GM10248 (cell line): ENCODE data around the gene LAD1.

Source experiments
- CTCF ChIA-PET: fragments of 300-600 bp; sonication (Branson Sonifier 250); formaldehyde crosslinking; extraction: SDS; loops from one replicate; lab custom pipeline; 2021; ENCODE audit warnings: antibody characterized with exemption; lab: Yijun Ruan, JAX
- POLR2A ChIA-PET: fragments of 350-650 bp; sonication (Branson Sonifier 250); formaldehyde crosslinking; extraction: SDS; loops from one replicate; lab custom pipeline; 2020; ENCODE audit warnings: antibody characterized with exemption; lab: Yijun Ruan, JAX
- DNase-seq: peaks from one replicate; pipeline ENCODE4 v3.0.0; 2012; ENCODE audit errors: extremely low spot score
- CTCF ChIP-seq: IDR thresholded peaks from 2 replicates; pipeline ENCODE4 v1.5.1; 2012; ENCODE audit warnings: mild to moderate bottlenecking, low read depth; ENCODE audit errors: extremely low read depth, missing control alignments, control extremely low read depth

Gene LAD1

DNA sequence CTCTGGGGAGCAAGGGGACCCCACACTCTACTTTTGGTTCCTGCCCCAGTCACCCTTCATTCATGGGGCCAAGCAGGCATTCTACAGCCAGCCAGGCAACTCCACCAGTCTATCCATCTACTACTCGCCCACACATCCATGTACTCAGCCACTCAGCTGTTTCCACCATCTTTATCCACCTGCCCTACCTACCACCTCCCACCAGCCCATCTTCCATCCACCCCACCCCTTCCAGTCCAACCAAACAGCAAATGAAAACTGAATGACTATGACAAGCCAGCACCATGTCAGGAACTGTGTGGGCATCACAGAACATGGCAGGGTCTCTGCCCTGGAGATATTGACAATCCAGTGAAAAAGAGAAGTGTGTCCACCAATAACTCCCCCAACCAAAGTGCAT, 7.9 kb downstream of the LAD1 start:
- POLR2A ChIA-PET, result no interaction called here
- no peak for TF ChIP-seq CTCF
- CTCF ChIA-PET, result interaction anchor here (1.2 to 8.8 kb wide), 6 partner anchors 8 to 168 kb away, joined by 3 to 95 read pairs (median 6); no protein-coding TSS in a partner anchor
- DNase-seq, result no peak

- DNase-seq, result no peak
- ChIA-PET POLR2A (no interaction called here), CTCF (interaction anchor here (1.0 to 8.8 kb wide), 8 partner anchors 9 to 314 kb away, joined by 3 to 95 read pairs (median 3); no protein-coding TSS in a partner anchor)
- no peak for TF ChIP-seq CTCF
Observed at GRCh38 chr1:201389051-201389450, 10.1 kb downstream of the LAD1 start.

GRCh38 chr1:201386208-201386607, 12.9 kb downstream of the LAD1 start:
- DNase-seq, result no peak
- no peak for TF ChIP-seq CTCF
- ChIA-PET POLR2A (interaction anchor here (0.6 kb wide), 1 partner anchor 119 kb away, joined by 4 read pairs; no protein-coding TSS in a partner anchor), CTCF (interaction anchor here (0.9 to 4.7 kb wide), 16 partner anchors 10 to 130 kb away, joined by 3 to 45 read pairs (median 6); no protein-coding TSS in a partner anchor)

DNA sequence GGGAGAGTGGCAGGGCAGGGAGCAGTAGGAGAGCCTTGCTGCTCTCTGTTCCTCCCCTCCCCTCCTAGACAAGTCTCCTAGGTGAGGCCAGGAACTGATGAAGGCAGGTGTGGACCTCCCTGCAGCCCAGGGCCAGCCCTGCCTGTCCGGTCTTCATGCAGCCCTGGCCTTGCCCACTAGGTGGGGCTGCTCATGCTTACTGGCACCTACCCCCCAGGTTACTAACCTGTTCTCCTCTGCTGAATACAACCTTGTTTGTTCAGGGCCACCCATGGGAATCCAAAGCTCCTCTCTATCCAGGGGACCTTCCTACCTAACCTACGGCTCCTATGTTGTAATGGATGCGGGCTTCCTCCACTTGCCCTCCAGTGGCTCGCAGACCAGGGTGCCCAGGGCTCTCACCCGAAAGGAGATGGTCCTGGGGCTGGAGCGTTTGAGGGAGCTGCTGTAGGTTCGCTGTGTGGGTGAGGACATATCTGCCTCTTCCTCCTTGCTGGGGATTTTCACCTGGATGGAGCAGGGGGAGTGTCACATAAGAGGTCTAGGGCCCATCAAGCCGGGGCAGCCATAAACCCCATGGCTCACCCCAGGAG, 13.7 kb downstream of the LAD1 start:
- ChIA-PET POLR2A (interaction anchor here (0.6 kb wide), 1 partner anchor 119 kb away, joined by 4 read pairs; no protein-coding TSS in a partner anchor), CTCF (interaction anchor here (0.9 to 4.7 kb wide), 16 partner anchors 9 to 130 kb away, joined by 3 to 45 read pairs (median 6); no protein-coding TSS in a partner anchor)
- peak; percentile 85 for DNase-seq
- TF ChIP-seq CTCF, result peak; percentile 87

GRCh38 chr1:201384406-201384782, 14.7 kb downstream of the LAD1 start:
- ChIA-PET POLR2A (no interaction called here), CTCF (interaction anchor here (1.3 to 4.7 kb wide), 8 partner anchors 8 to 129 kb away, joined by 3 to 45 read pairs (median 12); no protein-coding TSS in a partner anchor)
- TF ChIP-seq CTCF, result no peak
- DNase-seq, result no peak

- POLR2A ChIA-PET, result no interaction called here
- CTCF ChIA-PET, result interaction anchor here (1.0 to 4.7 kb wide), 7 partner anchors 8 to 98 kb away, joined by 3 to 45 read pairs (median 4); no protein-coding TSS in a partner anchor
- no peak for DNase-seq
- TF ChIP-seq CTCF, result no peak
Observed at GRCh38 chr1:201383647-201384405, 15.3 kb downstream of the LAD1 start.
